GM19468 (cell line): ENCODE data around the gene ORM2.
"Not testable (repeated sequence)": the region's sequence is repeated elsewhere in the genome, so short reads cannot be mapped to it uniquely, and the experiment has no call there.

Experiments
- ATAC-seq: cut with Tn5 transposase; IDR thresholded peaks from one replicate; pipeline ENCODE4 v1.9.1; 2021; ENCODE audit warnings: mild to moderate bottlenecking, moderate library complexity, moderate number of reproducible peaks; ENCODE audit not compliant: unreplicated experiment; ENCODE audit errors: extremely low read depth

The ORM2 gene

DNA sequence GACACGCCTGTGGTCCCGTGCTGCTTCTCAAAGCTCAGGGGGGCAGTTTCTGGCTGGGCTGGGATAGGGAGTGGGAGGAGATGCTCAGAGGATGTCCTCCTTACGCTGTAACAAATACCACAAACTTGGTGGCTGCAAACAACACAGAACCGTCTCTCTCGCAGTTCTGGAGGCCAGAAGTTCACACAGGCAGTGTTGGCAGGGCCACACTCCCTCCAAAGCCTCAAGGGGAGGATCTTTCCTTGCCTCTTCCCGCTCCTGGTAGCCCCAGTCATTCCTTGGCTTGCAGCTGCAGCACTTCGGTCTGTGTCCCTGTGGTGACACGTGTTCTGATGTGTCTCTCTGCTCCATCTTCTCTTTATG lies 17.2 kb upstream of the ORM2 start:
- ATAC-seq, result no peak

DNA sequence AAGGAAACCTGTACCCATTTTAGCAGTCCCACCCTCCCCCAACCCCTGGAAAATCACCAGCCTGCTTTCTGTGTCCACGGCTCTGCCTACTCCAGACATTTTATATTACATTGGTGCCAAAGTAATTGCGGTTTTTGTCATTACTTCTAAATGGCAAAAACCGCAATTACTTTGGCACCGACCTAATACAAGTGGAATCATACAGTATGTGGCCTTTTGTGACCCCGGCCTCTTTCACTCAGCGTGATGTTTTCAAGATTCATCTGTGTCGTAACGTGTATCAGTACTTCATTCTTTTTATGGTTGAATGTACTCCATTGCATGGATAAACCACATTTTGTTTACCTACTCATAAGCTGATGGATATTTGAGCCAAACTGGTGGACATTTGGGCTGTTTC lies 16.5 kb upstream of the ORM2 start:
- ATAC-seq, result no peak

DNA sequence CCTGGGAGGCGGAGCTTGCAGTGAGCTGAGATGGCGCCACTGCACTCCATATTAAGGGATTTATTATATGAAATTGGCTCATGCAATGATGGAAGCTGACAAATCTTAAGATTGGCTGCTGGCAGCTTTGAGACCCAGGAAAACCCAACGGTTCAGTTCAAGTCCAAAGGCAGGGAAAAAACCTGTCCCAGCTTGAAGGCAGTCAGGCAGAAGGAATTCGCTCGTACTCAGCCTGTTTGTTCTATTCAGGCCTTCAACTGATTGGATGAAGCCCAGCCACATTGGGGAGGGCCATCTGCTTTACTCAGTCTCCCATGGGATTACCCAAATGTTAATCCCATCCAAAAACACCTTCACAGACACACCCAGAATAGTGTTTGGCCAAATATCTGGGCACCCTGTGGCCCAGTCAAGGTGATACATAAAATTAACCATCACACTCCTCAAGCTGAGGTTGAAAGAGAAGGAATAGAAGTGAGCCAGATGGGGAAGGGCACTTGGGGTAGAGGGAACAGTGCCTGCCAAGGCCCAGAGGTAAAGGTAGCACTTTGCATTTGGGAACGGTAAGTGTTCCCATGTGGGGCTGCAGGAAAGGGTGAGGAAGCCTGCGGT lies 15.3 kb upstream of the ORM2 start:
- no peak for ATAC-seq

DNA sequence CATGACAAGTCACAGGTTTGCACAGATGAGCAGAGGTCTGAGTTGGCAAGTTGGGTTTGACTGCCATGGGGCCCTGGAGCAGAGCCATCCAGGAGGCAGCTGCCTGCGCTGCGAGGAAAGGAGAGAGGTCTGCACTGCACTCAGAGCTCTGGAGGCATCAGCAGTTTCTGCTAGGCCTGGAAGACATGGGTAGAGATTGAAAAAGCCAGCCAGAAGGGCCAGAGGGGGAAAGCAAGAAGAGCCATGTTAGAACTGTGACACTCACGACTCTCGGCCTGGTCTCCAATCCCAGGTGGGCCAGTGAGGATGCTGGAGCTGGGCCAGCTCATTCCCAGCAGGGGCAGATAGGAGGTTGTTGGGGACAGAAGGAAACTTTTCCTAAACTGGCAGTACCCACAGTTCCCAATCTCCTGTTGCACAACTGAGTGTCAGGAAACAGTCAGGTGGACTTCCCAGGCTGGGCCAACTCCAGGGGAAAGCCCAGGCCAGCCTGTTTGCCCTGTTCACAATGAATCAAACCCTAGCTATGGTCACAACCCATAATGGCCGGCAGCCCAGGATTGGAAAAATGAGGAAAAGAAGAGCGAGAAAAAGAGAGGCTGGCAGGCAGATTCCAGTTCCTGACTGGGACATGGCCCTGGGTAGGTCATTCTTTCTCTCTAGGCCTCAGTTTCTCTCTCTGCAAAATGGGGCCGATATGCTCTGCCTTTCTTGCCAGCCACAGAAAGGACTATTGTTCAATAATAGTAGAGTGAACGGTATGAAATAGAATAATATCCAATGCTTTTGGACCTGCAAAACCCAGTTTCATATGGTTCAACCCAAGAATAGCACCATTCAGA lies 14.6 kb upstream of the ORM2 start:
- ATAC-seq, result no peak

DNA sequence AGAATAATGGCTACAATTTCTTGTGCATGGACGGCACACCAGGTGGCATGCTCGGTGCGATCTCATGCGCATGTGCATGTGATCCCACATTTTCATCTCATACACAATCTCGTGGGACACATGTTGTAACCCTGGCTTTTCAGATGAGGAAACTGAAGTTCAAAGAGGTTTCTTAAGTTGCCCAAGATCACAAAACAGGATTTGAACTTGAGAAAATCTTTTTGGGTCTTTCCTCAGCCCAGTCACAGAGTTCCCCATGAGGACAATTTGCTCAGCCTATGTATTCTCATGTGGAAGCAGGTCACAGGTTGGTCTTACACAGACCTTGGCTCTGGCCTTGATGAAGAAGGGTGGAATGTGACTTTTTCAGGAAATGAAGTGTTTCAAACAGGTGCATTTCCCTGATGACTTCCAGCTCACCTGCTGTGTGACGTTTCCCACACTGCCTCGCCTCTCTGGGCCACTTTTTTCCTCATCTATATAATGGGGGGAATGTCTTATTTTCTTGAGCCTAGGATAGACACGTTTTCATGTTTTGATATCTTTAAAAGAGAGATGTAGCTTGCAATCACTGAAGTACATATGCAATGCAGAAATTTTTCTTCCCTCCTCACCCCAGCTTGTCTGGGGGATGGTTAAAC lies 13.8 kb upstream of the ORM2 start:
- no peak for ATAC-seq

DNA sequence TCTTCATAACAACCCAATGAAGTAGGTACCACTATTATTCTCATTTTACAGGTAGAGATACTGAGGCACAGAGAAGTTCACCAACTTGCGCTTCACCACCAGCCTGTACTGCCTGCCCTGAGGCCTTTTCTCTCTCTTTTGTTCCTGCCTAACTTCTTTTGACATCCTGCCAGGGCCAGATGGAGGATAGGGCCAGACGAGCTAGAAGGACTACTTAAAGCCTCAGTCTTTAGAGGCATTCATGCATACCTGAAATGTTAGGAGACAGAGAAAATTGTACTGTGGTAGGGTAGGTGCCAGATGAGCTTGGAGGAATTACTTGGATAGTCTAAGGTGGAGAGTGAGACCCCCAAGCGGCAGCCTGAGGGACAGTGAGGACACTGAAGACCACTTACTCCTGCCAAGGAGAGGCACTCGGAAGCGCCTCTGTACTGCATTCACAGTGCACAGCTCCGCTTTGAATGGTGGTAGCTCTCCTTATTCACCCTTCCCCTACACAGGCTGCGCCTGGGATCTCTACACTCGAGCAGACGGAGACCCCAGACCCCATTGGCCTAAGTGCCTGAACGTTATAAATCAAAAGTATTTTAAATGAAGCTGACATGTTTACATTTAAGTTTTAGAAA lies 13.0 kb upstream of the ORM2 start:
- no peak for ATAC-seq

DNA sequence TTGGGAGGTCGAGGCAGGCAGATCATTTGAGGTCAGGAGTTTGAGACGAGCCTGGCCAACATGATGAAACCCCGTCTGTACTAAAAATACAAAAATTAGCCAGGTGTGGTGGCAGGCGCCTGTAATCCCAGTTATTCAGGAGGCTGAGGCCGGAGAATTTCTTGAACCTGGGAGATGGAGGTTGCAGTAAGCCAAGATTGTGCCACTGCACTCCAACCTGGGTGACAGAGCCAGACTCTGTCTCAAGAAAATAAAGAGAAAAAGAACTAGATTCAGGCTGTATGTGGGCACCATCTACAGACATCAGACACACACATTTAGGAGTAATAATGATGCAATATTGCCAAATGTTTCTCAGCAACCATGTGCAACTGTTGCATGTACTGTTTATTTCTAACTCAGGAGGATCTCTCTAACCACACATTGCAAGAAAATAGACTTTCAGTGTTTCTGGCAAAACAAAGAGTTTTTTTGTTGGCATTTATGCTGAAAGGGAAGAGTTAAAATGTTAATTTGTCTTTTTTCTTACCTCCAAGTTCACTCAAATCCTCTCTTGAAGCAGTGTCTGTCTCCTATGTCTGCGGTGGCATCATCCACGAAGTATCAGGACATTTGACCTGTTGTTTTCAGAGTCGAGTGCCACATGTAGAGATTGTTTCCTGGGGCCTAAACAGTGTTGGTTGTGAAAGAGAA lies 11.9 kb upstream of the ORM2 start:
- no peak for ATAC-seq

DNA sequence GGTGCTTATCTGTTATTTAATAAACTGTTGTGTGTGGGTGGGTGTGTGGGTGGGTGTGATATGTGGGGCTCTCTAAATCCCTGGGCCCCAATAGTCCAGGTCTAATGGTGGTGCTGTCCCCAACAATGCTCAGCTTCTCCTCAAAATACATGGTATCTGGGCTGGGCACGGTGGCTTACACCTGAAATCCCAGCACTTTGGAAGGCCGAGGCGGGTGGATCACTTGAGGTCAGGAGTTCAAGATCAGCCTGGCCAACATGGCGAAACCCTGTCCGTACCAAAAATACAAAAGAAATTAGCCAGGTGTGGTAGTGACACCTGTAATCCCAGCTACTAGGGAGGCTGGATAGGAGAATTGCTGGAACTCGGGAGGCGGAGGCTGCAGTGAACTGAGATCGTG lies 11.3 kb upstream of the ORM2 start:
- no peak for ATAC-seq

DNA sequence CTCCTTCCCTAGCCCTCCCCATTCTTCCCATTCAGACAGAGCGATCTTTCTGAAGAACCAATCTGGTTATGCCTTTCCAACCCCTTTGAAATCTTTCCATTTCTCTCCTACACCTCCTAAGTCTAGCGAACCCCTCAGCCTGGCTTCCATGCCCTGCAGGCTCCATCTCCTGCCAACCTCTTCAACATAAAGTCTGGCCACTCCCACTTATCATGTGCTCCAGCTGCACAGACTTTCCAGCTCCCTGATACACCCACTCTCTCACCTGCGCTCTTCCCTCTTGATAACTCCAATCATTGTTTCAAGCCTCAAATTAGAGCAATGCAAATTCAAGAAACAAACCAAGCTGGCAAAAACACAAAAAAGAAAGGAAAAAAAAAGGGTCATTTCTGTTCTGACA lies 10.5 kb upstream of the ORM2 start:
- ATAC-seq, result no peak

DNA sequence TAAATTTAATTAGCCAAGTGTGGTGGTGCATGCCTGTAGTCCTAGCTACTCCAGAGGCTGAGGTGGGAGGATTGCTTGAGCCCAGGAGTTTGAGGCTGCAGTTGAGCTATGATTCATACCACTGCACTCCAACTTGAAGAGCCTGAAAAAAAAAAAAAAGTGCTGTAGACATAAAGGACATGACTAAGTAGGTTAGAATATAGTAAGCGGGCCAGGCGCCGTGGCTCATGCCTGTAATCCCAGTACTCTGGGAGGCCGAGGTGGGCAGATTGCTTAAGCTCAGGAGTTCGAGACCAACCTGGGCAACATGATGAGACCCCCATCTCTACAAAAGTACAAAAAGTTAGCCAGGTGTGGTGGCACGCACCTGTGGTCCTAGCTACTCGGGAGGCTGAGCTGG lies 9.0 kb upstream of the ORM2 start:
- not testable (repeated sequence) for ATAC-seq

DNA sequence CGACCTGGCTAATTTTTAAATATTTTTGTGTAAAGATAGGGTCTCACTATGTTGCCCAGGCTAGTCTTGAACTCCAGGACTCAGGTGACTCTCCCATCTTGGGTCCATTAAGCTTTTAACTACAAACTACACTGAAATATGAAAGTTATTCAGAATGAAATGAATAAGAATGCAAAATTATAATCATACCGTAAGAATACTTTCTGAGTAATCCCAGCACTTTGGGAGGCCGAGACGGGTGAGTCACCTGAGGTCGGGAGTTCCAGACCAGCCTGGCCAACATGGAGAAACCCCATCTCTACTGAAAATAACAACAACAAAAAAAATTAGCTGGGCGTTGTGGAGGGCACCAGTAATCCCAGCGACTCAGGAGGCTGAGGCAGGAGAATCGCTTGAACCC lies 7.9 kb upstream of the ORM2 start:
- ATAC-seq, result no peak

DNA sequence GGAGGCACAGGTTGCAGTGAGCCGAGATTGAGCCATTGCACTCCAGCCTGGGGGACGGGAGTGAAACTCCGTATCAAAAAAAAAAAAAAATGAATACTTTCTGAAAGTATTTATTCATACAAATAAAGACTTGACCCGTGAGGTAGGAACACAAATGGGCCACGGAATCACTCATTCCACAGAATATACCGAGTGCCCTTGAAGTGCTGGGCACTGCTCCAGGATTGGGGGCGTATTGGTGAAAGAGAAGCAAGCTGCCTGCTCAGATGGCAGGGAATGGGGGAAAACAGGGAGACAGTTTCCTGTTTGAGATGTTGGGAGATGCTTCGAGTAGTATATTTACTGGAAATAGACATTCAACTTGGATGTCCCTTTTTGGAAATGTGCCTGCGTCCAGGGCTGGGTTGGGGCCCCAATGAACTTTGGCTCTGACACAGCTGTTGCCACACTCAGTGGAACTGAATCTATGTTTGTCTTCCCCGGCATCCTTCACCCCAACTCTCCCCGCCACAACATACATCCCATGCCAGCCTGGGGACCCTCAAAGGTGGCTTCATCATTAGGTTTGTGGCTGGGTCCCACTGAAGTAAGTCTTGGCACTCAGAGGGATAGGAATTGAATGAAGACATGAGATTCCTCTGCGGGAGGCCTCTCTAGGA lies 7.4 kb upstream of the ORM2 start:
- not testable (repeated sequence) for ATAC-seq

DNA sequence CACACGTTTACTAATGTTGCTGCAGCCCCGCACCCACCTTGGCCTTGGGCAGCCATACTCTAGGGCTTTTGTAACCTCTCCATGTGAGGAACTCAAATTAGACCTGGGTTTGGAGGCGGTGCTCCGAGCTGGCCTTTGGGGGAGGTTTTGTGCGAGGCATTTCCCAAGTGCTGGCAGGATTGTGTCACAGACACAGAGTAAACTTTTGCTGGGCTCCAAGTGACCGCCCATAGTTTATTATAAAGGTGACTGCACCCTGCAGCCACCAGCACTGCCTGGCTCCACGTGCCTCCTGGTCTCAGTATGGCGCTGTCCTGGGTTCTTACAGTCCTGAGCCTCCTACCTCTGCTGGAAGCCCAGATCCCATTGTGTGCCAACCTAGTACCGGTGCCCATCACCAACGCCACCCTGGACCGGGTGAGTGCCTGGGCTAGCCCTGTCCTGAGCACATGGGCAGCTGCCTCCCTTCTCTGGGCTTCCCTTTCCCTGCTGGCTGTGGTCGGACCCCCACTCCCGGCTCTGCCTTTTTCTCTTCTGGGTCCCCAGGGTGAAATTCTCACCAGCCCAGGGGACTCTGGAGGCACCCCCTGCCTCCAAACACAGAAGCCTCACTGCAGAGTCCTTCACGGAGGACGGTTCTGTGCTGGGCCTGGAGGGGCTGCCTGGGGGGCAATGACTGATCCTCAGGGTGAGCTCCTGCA lies 6.7 kb upstream of the ORM2 start, which contains the start of gene ORM1:
Gene ORM1, plus strand, starts transcription at position 268 of the 701 bp plus-strand sequence. Its CDS starts 36 bp downstream, at position 304.
- ATAC-seq, result not testable (repeated sequence)

DNA sequence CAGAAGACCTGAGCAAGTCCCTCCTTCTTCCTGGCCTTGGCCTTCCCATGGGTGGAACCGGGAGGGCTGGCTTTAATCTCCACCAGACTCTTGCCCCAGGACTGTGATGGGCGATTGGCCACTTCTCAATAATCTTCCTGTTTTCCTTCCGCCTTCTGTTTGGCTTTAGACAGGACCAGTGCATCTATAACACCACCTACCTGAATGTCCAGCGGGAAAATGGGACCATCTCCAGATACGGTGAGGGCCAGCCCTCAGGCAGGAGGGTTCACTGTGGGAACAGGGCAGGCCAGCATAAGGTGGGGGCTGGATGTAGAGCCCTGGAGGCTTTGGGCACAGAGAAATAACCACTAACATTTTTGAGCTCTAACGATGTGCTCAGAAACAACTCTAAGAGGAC lies 5.8 kb upstream of the ORM2 start:
- ATAC-seq, result not testable (repeated sequence)

DNA sequence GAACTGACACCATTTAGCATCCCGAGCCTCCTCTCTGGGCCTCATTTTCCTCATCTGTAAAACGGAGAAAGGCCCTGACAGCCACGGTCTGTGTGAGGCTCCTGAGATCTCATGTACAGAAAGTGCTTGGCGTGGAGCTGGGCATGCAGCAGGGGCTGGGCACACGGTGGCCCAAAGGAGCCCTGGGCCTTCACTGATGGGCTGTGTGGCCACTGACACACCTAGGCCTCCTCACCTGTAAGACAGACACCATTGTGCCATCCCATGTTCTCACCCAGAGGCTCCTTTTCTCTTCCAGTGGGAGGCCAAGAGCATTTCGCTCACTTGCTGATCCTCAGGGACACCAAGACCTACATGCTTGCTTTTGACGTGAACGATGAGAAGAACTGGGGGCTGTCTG lies 5.2 kb upstream of the ORM2 start:
- no peak for ATAC-seq

DNA sequence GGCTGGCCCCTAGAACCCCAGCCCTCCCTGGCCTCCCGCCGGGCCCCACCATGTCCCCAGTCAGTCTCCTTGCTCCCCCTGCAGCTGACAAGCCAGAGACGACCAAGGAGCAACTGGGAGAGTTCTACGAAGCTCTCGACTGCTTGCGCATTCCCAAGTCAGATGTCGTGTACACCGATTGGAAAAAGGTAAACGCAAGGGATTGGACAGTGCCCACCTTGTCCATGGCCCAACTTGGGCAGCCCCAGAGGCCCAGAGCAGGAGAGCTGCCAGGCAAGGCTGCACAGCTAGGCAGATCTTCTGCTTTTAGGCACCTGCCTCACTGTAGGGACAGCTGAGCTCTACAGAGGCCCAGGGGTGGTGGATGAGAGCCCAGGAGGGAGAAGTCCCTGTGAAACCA lies 4.7 kb upstream of the ORM2 start:
- not testable (repeated sequence) for ATAC-seq

DNA sequence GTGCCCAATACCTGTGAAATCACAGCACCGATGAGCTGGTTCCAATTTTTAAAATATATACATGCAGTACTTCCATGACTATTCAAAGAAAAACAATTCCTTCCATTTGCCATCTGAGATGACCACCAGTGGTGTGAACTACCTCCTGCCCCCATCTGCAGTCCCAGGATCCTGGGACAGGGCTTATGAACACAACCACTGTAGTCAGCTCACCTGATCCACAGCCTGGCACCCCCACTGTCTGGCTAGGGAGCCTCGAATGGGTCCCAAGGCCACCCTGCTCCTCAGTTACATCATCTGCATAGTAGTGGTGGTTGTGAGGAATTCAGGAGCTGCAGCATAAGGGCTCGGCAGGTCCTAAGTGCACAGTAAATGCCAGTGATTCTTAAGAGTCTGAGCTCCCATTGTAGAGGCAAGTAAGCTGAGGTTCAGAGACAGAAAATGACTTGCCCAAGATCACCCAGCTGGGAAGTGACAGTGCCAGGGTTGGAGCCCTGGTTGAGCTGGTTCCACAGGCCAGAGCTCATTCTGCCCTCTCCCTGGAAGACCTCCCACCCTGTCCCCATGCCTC lies 3.9 kb upstream of the ORM2 start:
- ATAC-seq, result not testable (repeated sequence)

DNA sequence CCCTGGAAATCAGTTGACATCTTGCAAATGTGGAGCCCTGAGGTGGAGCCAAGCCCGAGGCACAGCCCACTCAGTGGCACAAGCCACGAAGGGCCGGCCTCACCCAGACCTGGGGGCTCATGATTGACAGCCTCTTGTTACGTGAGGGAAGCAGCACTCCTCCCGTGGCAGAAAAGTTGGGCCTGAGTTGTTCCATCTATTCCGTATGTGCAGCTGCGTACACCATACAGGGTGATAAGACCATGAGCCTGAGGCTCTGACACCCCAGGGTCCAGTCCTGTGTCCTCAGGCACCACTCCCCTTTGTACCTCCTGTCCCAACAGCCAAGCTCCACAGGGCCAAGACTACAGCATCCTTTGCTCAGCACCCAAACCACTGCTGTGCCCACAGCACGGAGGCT lies 1.9 kb upstream of the ORM2 start:
- no peak for ATAC-seq

DNA sequence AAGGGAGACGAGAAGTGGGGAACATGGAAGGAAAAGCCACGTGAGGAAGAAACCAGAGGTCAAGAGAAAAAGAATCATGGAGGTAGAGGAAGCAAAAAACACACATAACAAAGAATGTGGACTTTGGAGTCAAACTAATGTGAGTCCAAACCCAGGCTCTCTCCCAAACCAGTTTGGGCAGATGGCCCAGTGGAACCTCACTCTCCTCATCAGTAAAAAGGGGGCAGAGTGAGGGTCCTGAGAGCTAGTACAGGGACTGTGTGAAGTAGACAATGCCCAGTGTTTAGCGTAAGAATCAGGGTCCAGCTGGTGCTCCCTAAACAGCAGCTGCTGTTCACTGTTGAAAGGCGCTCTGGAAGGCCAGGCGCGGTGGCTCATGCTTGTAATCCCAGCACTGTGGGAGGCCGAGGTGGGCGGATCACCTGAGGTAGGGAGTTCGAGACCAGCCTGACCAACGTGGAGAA lies 1.3 kb upstream of the ORM2 start:
- ATAC-seq, result not testable (repeated sequence)
